COLO829 (cell line): Measurements from ENCODE around the gene RARS1.
"Not testable (repeated sequence)": the region's sequence is repeated elsewhere in the genome, so short reads cannot be mapped to it uniquely, and the experiment has no call there.

ENCODE experiments used
- DNase-seq: peaks from one replicate; pipeline ENCODE4 v3.0.0; 2012; ENCODE audit warnings: low spot score

RARS1 gene

DNA sequence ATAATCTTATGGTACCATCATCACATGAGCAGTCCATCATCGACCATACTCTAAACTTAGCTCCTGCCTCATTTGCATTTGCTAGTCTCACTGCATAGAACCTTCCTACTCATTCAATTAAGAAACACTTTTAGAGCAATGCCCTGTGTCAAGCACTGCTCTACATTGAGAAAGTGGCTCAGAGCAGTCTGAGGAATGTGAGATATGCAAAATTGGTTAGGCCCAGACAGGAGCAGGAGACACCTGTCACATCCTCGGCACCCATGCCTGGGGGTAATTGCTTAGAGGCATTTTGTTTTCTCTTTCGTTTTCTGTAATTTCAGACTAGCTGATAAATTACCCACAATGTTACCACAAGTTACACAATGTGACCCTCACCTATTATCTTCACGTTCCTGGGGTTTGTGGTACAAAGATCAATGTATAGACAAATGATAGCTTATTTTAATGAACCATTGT, 4.9 kb upstream of the RARS1 start:
- DNase-seq, result no peak

DNA sequence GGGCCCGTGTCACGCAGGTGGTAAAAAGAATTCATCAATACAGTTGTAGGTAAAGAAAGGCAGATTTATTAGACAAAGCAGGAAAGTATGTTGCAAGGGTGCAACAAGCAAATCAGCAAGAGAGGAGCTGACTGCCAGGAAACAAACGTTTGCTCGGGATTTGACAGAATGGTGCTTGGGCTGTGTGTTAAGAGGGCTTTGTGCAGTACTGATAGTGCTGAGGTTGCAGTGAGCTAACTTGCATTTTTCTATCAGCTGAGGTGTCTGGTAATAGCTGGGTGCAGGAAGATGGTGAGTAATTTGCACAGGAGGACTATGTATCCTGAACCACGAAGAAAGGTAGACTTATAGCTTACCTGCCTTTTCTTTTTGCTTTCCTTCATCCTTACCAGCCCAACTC, 3.9 kb upstream of the RARS1 start:
- DNase-seq, result no peak

DNA sequence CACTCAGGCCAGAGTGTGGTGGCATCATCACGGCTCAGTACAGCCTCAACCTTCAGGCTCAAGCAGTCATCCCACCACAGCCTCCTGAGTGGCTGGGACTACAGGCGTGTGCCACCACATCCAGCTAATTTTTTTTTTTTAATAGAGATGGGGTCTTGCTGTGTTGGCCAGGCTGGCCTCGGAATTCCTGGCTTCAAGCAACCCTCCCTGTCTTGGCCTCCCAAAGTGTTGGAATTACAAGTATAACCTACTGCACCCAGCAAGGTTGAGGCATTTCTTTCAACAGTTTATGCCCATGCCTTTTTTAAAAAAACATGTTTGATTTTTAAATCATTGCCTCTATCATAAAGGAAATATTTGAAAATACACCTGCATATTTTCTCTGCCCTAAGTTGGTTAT, 2.8 kb downstream of the RARS1 start:
- DNase-seq, result no peak

DNA sequence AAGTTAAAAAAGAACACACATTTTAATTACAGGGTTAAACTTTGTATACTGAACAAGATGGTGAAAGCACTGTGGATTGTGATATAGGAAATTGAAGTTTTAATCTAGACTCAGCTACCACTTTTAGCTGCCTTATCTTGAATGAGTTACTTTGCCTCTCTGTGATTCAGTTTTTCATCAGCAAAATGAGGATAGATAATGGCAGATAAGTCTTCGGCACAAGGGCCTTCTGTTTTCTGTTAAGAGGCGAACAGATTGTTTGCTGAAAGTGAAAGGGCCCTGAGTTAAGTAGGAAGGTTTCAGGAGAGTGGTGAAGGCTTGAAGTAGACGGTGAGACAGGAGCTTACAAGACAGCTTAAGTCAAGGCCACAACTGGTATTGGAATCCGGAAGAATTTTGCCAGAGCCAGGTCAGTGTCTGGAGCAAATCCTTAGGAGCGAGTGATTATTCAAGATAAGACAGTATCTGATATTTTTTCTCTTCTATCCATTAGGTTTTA, 7.8 kb downstream of the RARS1 start:
- DNase-seq, result no peak

DNA sequence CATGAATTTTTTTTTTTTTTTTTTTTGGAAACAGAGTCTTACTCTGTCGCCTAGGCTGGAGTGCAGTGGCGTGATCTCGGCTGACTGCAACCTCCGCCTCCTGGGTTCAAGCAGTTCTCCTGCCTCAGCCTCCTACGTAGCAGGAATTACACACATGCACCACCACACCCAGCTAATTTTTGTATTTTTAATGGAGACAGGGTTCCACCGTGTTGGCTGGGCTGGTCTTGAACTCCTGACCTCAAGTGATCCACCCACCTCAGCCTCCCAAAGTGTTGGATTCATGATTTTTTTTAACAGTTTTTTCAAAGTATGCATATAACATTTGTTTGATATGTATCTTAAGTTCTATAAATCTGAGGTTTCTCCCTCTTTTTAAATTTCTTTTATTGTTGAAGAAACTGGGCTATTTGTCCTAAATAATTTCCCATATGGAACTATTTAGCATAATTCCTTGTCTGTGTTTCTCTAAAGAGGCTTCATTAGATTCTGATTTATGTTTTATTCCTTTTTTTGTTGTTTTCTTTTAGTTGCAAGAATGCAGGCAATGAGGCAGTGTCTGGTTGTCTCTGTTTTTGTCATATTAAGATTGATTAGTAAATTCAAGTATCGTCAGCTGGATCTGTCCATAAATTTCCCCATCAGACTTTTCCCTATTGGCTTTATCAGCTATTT, 16.4 kb downstream of the RARS1 start:
- no peak for DNase-seq

DNA sequence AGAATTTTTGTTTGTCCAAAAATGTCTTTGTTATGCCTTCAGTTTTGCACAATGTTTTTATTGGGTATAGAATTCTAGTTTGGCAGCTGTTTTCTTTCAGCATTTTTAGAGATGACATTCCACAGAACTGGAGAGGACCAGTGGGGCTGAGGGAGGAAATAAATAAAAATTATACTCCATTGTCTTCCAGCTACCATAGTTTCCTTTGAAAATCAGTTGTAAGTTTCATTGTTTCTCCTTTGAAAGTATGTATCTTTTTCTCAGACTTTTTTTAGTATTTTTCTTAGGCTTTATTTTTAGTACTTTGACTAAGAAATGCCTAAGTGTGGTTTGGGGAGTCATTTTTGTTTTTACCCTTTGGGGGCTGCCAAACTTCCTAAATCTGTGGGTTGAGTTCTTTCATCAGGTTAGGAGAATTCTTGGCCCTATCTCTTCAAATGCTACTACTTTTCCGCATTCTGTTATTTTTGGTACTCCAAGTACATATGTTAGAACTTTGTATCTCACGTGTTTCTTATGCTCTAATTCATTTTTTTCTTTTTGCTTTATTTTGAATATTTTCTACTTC, 27.7 kb downstream of the RARS1 start:
- DNase-seq, result no peak

DNA sequence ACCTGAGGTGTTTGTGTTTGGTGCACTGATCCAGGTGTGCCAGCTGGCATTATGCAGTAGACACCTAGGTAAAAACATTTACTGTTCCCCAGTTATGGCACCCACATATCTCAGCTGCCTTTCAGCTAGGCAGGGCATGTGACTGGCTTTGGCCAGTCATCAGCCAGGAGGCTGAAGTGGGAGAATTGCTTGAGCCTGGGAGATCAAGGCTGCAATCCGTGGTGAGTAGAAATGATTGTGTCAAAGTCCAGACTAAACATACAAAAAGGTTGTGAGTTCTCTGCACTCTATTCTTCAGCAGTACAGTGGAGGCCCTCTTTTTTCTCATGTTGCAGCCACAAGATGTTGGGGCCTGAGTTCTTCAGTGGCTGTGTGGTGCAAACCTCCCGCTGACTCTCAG, 39.6 kb downstream of the RARS1 start:
- no peak for DNase-seq

DNA sequence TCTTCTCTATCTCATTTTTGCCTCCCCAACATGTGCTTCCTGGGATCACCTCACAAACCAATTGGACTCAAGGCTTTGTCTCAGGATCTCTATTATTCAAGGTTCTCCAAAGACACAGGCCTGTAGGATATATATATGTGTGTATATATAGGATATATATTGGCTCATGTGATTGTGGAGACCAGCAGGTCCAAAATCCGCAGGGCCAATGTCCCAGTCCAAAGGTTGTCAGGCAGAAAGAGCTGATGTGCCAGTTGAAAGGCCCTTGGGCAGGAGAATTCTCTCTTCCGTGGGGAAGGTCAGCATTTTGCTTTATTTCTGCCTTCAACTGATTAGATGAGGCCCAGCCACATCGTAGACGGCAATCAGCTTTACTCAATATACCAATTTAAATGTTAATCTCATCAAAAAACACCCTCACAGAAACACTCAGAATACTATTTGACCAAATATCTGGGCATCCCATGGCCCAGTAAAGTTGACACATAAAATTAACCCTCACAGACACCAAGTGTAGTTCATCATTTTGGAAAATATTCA, 41.6 kb downstream of the RARS1 start:
- DNase-seq, result no peak

DNA sequence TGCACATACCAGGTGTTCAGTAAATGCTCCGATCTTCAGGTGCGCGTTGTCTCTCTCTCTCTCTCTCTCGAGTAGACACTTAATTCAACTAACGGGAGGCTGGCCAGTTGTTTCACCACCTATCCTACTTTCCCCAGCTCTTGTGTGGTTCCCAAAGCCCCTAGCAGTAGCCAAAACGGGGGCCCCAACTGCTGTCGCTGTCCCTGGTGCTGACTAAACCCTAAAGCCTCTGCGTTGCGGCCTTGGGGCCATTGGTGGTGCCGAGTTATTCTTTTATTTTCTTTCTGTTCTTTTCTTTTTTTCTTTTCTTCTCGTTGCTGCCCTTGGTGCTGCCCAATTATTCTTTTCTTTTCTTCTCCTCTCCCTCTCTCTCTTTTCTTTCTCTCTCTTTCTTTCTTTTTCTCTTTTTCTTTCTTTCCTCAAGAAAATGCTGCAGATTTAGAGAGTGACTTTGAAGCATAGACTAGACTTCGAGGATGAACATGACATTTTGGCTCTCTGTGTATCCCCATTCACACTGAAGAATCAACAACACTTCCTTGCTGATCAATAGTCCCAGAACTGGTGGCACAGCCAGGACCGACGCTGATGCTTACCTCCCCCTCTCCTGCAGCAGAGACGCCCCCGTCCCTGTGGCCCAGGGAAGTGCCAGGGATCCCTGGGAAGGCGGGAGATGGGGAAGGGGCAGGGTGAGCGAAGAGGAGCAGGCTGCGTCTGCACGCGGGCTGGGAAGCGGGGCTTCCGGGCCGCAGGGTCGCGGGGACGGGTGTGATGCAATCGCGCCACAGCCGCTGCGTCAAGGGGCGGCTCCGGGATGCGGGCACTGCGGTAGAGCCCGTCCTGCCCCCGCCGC, 42.5 kb downstream of the RARS1 start, which contains the start of gene FBLL1:
Gene FBLL1, plus strand, starts transcription at position 785 of the 853 bp plus-strand sequence. CDS start 200 bp downstream, outside the sequence.
- DNase-seq, result no peak

DNA sequence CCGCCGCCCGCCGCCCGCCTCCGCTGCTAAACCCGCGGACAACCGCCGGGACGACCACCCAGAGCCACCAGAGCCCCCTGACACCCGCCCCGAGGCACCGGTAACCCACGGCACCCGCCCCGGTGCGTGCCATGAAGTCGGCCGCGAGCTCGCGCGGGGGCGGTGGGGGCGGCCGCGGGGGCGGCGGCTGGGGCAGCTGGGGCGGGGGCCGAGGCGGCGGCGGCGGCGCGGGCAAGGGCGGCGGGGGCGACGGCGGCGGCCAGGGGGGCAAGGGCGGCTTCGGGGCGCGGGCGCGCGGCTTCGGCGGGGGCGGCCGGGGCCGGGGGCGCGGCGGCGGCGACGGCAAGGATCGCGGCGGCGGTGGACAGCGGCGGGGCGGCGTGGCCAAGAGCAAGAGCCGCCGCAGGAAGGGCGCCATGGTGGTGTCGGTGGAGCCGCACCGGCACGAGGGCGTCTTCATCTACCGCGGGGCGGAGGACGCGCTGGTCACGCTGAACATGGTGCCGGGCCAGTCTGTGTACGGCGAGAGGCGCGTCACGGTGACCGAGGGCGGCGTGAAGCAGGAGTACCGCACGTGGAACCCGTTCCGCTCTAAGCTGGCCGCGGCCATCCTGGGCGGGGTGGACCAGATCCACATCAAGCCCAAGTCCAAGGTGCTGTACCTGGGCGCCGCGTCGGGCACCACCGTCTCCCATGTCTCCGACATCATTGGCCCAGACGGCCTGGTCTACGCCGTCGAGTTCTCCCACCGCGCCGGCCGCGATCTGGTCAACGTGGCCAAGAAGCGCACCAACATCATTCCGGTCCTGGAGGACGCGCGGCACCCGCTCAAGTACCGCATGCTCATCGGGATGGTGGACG, 43.3 kb downstream of the RARS1 start:
- DNase-seq, result no peak

DNA sequence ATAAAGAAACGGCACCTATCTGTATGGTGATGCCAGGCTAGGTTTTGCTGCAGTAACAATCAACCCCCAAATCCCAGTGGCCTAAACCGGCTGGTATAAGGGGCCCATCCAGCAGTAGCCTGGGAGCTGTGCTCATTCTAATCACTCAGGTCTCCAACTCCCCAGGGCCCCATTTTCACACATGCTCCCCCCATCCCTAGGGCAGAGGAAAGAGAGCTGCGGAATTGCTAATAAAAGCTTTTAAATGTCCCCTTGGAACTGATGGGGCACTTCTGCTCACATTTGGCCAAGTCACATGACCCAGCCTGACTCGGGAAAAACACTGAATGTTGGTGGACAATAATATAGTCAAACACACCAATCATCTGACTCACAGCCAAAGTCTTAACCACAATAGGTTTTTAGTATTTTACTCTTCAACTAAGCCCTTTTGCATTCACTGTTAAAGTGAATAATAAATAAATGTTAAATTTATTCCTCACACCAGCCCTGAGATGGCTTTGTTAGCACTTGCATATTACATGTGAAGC, 44.4 kb downstream of the RARS1 start:
- DNase-seq, result no peak

DNA sequence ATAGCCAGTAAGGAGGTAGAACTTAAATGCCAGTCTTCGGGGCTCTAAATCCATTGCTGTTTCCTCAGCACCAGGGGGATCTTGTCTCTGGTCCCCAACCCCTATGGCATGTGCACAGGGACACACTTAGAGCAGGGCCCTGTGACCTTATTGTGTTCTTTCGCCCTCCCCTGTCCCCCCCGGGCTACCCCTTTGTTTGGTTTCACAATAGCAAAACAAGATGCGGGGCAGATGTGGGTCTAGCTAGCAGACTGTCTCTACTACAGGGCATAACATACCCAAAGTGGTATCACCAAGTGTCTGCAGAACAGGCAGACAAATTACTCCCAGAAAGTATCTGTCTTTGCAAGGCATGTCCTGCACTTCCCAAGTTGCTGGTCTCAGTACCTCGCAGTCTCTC, 44.9 kb downstream of the RARS1 start:
- no peak for DNase-seq

DNA sequence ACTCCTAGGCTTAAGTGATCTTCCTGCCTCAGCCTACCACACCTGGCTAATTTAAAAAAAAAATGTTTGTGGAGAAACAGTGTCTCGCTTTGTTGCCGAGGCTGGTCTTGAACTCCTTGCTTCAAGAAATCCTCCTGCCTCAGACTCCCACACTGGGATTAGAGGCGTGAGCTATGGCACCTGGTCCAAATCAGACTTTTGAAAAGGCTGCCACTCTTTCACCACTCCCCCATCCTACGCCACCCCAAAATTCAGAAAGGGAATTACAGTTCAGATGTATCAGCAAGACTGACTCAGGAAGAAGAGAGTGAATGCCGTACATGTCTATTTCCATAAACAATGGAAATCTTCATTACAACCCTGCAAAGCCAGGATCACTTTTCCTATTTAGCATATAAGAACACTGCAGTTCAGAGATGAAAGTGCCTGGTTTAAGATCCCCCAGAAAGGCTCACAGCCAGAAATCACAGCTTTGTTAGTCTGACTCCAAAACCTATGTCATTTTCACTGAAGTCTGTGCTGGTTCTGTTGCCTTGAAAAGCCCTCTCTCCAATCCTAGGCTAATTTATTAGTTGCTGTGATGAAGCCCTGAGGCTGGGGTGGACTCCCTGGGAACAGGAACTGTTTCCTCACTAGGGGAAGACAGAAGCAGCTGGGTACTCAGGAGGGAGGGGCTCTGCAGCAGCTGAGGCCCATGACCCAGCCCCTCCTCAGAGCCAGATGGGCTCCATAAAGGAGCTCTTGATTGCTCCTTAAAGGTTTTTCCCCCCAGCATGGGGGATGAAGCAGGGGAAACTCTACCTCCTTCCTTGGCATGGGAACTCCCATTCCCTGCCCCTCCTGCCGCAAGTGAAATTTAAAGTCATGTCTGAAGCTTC, 46.0 kb downstream of the RARS1 start:
- DNase-seq, result no peak

DNA sequence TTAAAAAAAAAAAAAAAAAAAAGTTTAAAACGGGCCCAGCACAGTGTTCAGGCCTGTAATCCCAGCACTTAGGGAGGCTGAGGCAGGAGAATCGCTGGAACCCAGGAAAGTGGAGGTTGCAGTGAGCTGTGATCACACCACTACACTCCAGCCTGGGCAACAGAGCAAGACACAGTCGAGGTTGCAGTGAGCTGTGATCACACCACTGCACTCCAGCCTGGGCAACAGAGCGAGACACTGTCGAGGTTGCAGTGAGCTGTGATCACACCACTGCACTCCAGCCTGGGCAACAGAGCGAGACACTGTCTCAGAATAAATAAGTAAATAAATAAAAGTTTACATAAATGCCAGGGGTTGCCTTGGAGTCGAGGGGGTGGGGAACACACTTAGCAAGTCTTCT, 48.1 kb downstream of the RARS1 start:
- DNase-seq, result not testable (repeated sequence)

DNA sequence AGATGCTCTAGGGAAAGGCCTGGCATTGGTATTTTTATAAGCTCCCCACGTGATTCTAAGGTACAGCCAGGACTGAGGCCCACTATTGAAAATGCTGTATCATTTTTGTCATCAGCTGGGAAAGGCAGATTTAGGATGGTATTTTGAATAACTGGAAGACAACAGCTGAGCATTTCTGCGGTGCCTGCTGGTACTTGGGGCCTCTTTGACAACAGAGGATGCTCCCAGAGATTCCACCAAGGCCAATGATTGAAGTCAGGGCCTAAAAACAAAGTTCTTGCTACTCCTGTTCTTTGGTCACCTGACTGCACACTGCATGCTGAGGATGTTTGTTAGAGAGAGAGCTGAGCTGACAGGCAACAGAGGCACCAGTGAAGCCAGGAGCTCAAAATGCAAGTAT, 50.9 kb downstream of the RARS1 start:
- no peak for DNase-seq

DNA sequence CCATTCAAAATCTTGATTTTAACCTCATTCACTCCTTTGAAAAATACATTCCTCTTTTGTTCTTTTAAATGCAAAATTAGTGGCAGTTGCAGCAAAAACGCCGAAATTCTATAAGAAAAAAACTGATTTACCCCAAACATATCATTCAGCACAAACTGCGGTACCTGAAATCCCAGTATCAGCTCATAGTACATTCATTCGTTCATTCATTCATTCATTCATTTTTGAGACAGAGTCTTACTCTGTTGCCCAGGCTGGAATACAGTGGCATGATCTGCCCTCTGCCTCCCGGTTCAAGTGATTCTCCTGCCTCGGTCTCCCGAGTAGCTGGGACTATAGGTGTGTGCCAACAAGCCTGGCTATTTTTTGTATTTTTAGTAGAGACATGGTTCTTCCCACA, 63.3 kb downstream of the RARS1 start:
- no peak for DNase-seq

DNA sequence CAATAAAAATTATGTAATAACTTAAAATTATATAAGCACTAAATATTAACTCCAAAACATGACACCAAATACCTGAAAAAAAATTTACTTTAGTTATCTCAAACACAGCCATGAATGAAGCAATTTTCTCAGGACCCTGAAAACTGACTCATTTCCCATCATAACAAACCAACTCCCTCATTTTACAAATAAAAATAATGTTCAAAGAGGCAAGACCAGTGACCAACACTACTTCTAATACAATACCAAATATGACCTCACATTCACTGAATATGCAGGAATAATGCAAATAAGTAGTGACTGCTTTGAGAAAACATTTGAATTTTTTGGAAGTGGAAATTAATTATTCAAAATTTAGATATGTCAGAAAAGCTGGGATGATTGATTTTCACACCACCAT, 64.4 kb downstream of the RARS1 start:
- no peak for DNase-seq

DNA sequence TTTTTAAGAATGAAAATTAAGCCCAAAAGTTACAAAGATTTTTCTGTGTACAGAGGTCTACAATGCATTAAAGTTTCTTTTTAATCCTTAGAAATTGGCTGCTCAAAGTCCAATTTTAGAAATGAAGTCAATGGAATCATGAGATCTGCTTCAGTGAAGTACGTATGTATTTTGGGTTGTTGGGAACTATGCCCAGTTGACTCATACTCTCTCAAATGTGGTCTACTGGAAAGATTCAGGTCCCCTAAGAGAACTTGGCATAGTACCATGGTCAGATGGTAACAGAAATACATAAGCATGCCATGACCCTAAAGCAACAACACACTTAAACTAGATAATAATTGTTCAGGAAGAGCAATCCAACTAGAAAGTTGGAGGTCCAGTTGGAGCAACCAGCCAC, 65.9 kb downstream of the RARS1 start:
- peak; percentile 40 for DNase-seq

DNA sequence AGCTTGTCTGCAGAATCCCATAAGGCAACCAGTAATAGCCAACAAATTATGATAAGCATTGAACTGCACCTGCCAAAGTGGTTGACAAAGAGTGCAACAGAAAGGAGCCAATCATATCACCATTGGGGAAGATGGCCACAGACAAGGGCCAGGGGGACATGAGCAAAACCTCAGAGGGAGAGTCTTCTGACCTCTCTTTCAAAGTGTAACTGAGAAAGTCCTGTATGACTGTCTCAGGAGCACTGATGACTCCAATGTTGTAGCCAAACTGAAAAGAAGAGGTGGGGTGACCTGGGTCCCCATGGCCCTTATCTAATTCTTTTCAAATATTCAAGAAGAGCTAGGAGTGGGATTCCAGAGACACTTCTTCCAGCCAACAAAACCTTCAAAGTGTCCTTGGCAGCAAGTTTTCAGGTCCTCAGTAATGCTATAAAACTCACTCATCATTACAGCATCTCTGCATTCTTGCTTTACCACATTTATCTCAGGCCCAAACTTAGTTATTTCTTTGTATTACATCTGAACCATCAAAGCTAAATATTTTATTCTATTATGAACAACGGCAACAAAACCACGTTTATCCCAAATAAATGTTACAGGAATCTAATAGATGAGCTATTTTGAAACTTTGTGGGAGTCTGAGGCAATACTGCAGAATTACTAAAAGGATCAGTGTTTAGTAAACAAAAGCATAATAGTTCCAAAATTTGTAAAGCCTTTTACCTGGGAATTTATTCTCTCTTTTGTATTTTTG, 67.3 kb downstream of the RARS1 start:
- no peak for DNase-seq

DNA sequence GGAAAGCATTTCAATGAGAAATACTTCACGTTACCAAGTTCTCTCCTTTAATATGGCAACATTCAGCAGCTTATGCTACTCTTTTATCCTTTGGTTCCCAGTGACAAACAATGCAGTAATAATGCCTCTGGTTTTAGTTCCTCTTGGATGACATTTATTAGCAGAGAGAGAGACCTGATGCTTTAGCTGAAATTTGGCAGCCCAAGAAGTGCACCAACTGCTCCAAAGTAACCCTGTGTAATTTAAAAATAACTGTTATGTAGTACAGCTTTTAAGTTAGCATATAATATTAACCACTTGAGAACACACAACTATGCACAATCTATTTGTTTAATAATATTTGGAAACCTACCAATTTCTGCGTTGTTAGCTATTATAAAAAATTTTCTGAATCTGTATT, 71.1 kb downstream of the RARS1 start:
- no peak for DNase-seq
